ENCODE data around the gene SETD7. TPM values are rescaled to one million over a fixed set of nuclear protein-coding genes. Genes with fewer than 3 reads are reported as not detected.

SETD7 gene
- total and polyA plus RNA-seq, 2 donors (not counting 3 experiments of a cell fraction or from before 2014, with no cell fraction given): 18.8 to 39.9 TPM

- Histone ChIP-seq H3K9ac (replicated peaks; ENCODE audit: extremely low read depth, insufficient read depth, low read length) (peak within 1 kb of the TSS; percentile 96), H2AFZ (ENCODE audit: low read depth, low read length) (peak within 1 kb of the TSS; percentile 91), H3K9me3 (replicated peaks; ENCODE audit: control insufficient read depth, insufficient read depth, low read length) (no peaks in the 10 kb centered on the region), H3K4me2 (ENCODE audit: insufficient read depth, low read length) (peak within 1 kb of the TSS; percentile 97), H3K4me3 (replicated peaks in 1 of 3; ENCODE audit: insufficient read depth in 1 of 3, low read depth in 1 of 3, low read length in 3 of 3) (peak within 1 kb of the TSS; percentile 91 to 99 (median 97)), H3K27ac (ENCODE audit: insufficient read depth, low read depth, low read length) (peak within 1 kb of the TSS; percentile 89), H3K36me3 (ENCODE audit: control insufficient read depth in 2 of 2, extremely low read depth in 1 of 2, insufficient read depth in 2 of 2, low read length in 2 of 2) (no peaks in the 10 kb centered on the region), H3K27me3 (ENCODE audit: control insufficient read depth in 2 of 2, insufficient read depth in 2 of 2, low read length in 2 of 2) (no peaks in the 10 kb centered on the region), H3K79me2 (ENCODE audit: control insufficient read depth, insufficient read depth, low read length) (peaks cover 55% of the 10 kb centered on the region), H3K4me1 (ENCODE audit: control insufficient read depth, extremely low read depth, insufficient read depth, low read length) (peaks cover 49% of the 10 kb centered on the region), H4K20me1 (replicated peaks; ENCODE audit: control insufficient read depth, extremely low read depth, insufficient read depth, low read length) (peaks cover 3% of the 10 kb centered on the region), H3K9me1 (replicated peaks; ENCODE audit: control insufficient read depth, extremely low read depth, insufficient read depth, low read length) (no peaks in the 10 kb centered on the region)
- no peak for FAIRE-seq
- BruUV-seq (replicated peaks): TSS peak; percentile 43
- DNase-seq (ENCODE audit: low read depth, low spot score): no peak
- dilution Hi-C loops (cut with MboI; ENCODE audit: extremely low pct_ligation_motif_present, low sequenced_read_pairs): no loop called here
- intact Hi-C loops (cut with micrococcal nuclease): loop anchor here (2.0 kb wide), 1 partner anchor 76 kb away; no protein-coding TSS in a partner anchor
- no peak for TF ChIP-seq MAX (IDR thresholded peaks at IDR 0.05; ENCODE audit: insufficient read depth, insufficient read length)
- TF ChIP-seq EZH2 (IDR thresholded peaks at IDR 0.05; ENCODE audit: borderline replicate concordance, low read depth, low read length, severe bottlenecking): no peak
- TF ChIP-seq JUN (IDR thresholded peaks at IDR 0.05; ENCODE audit: borderline replicate concordance, insufficient read depth, insufficient read length, low read depth): no peak
- no peak for TF ChIP-seq CTCF (IDR thresholded peaks at IDR 0.05; ENCODE audit: extremely low read depth in 1 of 2, insufficient read depth in 1 of 2, low read depth in 1 of 2, low read length in 2 of 2)
- TF ChIP-seq POLR2AphosphoS5 (IDR thresholded peaks at IDR 0.05; ENCODE audit: insufficient read depth, low read depth, low read length): no peak
- TF ChIP-seq MYC (IDR thresholded peaks at IDR 0.05; ENCODE audit: low read depth, low read length): no peak
- no peak for TF ChIP-seq POLR2A (IDR thresholded peaks at IDR 0.05; ENCODE audit: low read depth, low read length)
- TF ChIP-seq FOS (IDR thresholded peaks at IDR 0.05; ENCODE audit: borderline replicate concordance, insufficient read depth, low read length): no peak
- TF ChIP-seq GATA2 (IDR thresholded peaks at IDR 0.05; ENCODE audit: insufficient read depth, insufficient read length, low read depth, low read length): no peak
- ChIA-PET CTCF (interaction anchor here (0.9 to 3.8 kb wide), 6 partner anchors 11 to 424 kb away, joined by 3 to 31 read pairs (median 5); no protein-coding TSS in a partner anchor), POLR2A (interaction anchor here (1.5 to 3.0 kb wide), 2 partner anchors 35 to 37 kb away, joined by 5 to 23 read pairs; no protein-coding TSS in a partner anchor)
These were observed 101.6 kb downstream of the SETD7 start, which contains the start of gene RAB33B for GRCh38 chr4:139454111-139455045. Gene RAB33B (plus strand): TSS chr4:139454121. CDS start chr4:139454196, 75 bp downstream.

All from endothelial cell of umbilical vein (primary cell).